WERI-Rb-1 (cell line): Measurements from ENCODE around the gene ZZZ3.

Experiments
- DNase-seq: peaks from one replicate; pipeline ENCODE4 v3.0.0-alpha.2; 2020
- H3K27ac ChIP-seq: fragments of 250-450 bp; sonication (Bioruptor Pico); 2 replicates; pipeline ENCODE4 v1.5.1; 2020; ENCODE audit warnings: mild to moderate bottlenecking, moderate library complexity
- H3K27me3 ChIP-seq: fragments of 250-450 bp; sonication (Bioruptor Pico); 2 replicates; pipeline ENCODE4 v1.5.1; 2021; ENCODE audit warnings: mild to moderate bottlenecking, low read depth, moderate library complexity; ENCODE audit not compliant: insufficient read depth, severe bottlenecking
- H3K36me3 ChIP-seq: fragments of 250-450 bp; sonication (Bioruptor Pico); 2 replicates; pipeline ENCODE4 v1.5.1; 2020; ENCODE audit warnings: mild to moderate bottlenecking, moderate library complexity
- H3K4me3 ChIP-seq: 2 replicates; pipeline ENCODE4 v1.5.1; 2011; ENCODE audit warnings: low read depth, mild to moderate bottlenecking, control low read depth, low read length
- H3K9me3 ChIP-seq: fragments of 250-450 bp; sonication (Bioruptor Pico); 2 replicates; pipeline ENCODE4 v1.5.1; 2021; ENCODE audit warnings: mild to moderate bottlenecking, moderate library complexity; ENCODE audit not compliant: severe bottlenecking
- CTCF ChIP-seq: IDR thresholded peaks from 2 replicates; pipeline ENCODE4 v1.5.1; 2011; ENCODE audit warnings: low read depth, mild to moderate bottlenecking, control low read depth, inconsistent platforms, low read length

The ZZZ3 gene

GRCh38 chr1:77673716-77674355 is 8.6 kb downstream of the ZZZ3 start:
- H3K27ac ChIP-seq = no peak overlapping the region
- no peak for DNase-seq

GRCh38 chr1:77673030-77673429 is 9.4 kb downstream of the ZZZ3 start:
- no peak for TF ChIP-seq CTCF
- Histone ChIP-seq H3K9me3 (no peaks in the 10 kb centered on the region), H3K4me3 (no peak overlapping the region), H3K27ac (no peak overlapping the region), H3K36me3 (no peaks in the 10 kb centered on the region), H3K27me3 (no peaks in the 10 kb centered on the region)
- DNase-seq = no peak

More at GRCh38 chr1:77673716-77674355, 8.6 kb downstream of the ZZZ3 start:
- Histone ChIP-seq H3K27me3 (no peaks in the 10 kb centered on the region), H3K4me3 (no peak overlapping the region), H3K9me3 (no peaks in the 10 kb centered on the region), H3K36me3 (no peaks in the 10 kb centered on the region)
- TF ChIP-seq CTCF = no peak

GRCh38 chr1:77672374-77672773 is 10.1 kb downstream of the ZZZ3 start:
- TF ChIP-seq CTCF = no peak
- no peaks in the 10 kb centered on the region for H3K9me3 ChIP-seq
- H3K27ac ChIP-seq = no peak overlapping the region
- H3K27me3 ChIP-seq = no peaks in the 10 kb centered on the region
- H3K36me3 ChIP-seq = no peaks in the 10 kb centered on the region
- no peak for DNase-seq
- no peak overlapping the region for H3K4me3 ChIP-seq

- no peak overlapping the region for H3K27ac ChIP-seq
These were observed 10.6 kb downstream of the ZZZ3 start for GRCh38 chr1:77671836-77672235.

GRCh38 chr1:77670330-77670729 is 12.1 kb downstream of the ZZZ3 start:
- no peak for TF ChIP-seq CTCF
- H3K27me3 ChIP-seq = no peaks in the 10 kb centered on the region
- no peaks in the 10 kb centered on the region for H3K36me3 ChIP-seq
- H3K27ac ChIP-seq = no peak overlapping the region
- H3K9me3 ChIP-seq = no peaks in the 10 kb centered on the region
- no peak for DNase-seq
- no peak overlapping the region for H3K4me3 ChIP-seq

More at GRCh38 chr1:77671836-77672235, 10.6 kb downstream of the ZZZ3 start:
- H3K4me3 ChIP-seq = no peak overlapping the region
- no peak for TF ChIP-seq CTCF
- no peaks in the 10 kb centered on the region for H3K36me3 ChIP-seq
- no peaks in the 10 kb centered on the region for H3K27me3 ChIP-seq
- no peaks in the 10 kb centered on the region for H3K9me3 ChIP-seq
- no peak for DNase-seq

GRCh38 chr1:77668924-77669449 is 13.5 kb downstream of the ZZZ3 start:
- Histone ChIP-seq H3K36me3 (no peaks in the 10 kb centered on the region), H3K27me3 (no peaks in the 10 kb centered on the region), H3K9me3 (no peaks in the 10 kb centered on the region), H3K4me3 (no peak overlapping the region), H3K27ac (no peak overlapping the region)
- no peak for DNase-seq
- no peak for TF ChIP-seq CTCF
